ENCODE measurements around the gene CERS5.

Gene CERS5

GRCh38 chr12:50097952-50098351 lies 69.2 kb downstream of the CERS5 start:
- no peak for DNase-seq (ENCODE audit: extremely low spot score)
- TF ChIP-seq CTCF (IDR thresholded peaks at IDR 0.05; ENCODE audit: control extremely low read depth, extremely low read depth, low read depth, missing control alignments): no peak
- POLR2A ChIA-PET: no interaction called here
- CTCF ChIA-PET: interaction anchor here (2.1 to 8.9 kb wide), 4 partner anchors 9 to 27 kb away, joined by 5 to 109 read pairs (median 22); partner anchors contain the start of genes COX14 and SMARCD1

- CTCF ChIA-PET: interaction anchor here (0.6 to 6.2 kb wide), 12 partner anchors 10 to 124 kb away, joined by 3 to 113 read pairs (median 4); partner anchors contain the start of gene COX14
- POLR2A ChIA-PET: interaction anchor here (1.0 kb wide), 1 partner anchor 14 kb away, joined by 3 read pairs; no protein-coding TSS in a partner anchor
These were observed 76.8 kb downstream of the CERS5 start for GRCh38 chr12:50090391-50090790.

GRCh38 chr12:50089730-50090129 lies 77.4 kb downstream of the CERS5 start:
- DNase-seq (ENCODE audit: extremely low spot score): no peak
- CTCF ChIA-PET: interaction anchor here (0.6 to 6.2 kb wide), 17 partner anchors 10 to 556 kb away, joined by 3 to 113 read pairs (median 4); partner anchors contain the start of genes COX14 and GPD1
- POLR2A ChIA-PET: no interaction called here
- no peak for TF ChIP-seq CTCF (IDR thresholded peaks at IDR 0.05; ENCODE audit: control extremely low read depth, extremely low read depth, low read depth, missing control alignments)

More at GRCh38 chr12:50090391-50090790, 76.8 kb downstream of the CERS5 start:
- no peak for DNase-seq (ENCODE audit: extremely low spot score)
- no peak for TF ChIP-seq CTCF (IDR thresholded peaks at IDR 0.05; ENCODE audit: control extremely low read depth, extremely low read depth, low read depth, missing control alignments)

GRCh38 chr12:50088577-50089335 lies 78.4 kb downstream of the CERS5 start:
- ChIA-PET CTCF (interaction anchor here (0.6 to 6.2 kb wide), 29 partner anchors 8 to 557 kb away, joined by 3 to 113 read pairs (median 5); partner anchors contain the start of genes CERS5, COX14 and GPD1), POLR2A (interaction anchor here (1.1 kb wide), 1 partner anchor 8 kb away, joined by 3 read pairs; no protein-coding TSS in a partner anchor)
- peak; percentile 68 for DNase-seq (ENCODE audit: extremely low spot score)
- TF ChIP-seq CTCF (IDR thresholded peaks at IDR 0.05; ENCODE audit: control extremely low read depth, extremely low read depth, low read depth, missing control alignments): peak; percentile 84

GRCh38 chr12:50087995-50088394 lies 79.2 kb downstream of the CERS5 start:
- ChIA-PET CTCF (interaction anchor here (0.6 to 6.2 kb wide), 29 partner anchors 8 to 307 kb away, joined by 3 to 113 read pairs (median 5); partner anchors contain the start of genes CERS5, COX14 and GPD1), POLR2A (interaction anchor here (0.7 to 1.1 kb wide), 2 partner anchors 8 to 39 kb away, joined by 3 to 5 read pairs; no protein-coding TSS in a partner anchor)
- DNase-seq (ENCODE audit: extremely low spot score): no peak
- TF ChIP-seq CTCF (IDR thresholded peaks at IDR 0.05; ENCODE audit: control extremely low read depth, extremely low read depth, low read depth, missing control alignments): no peak

GRCh38 chr12:50087151-50087550 lies 80.0 kb downstream of the CERS5 start:
- no peak for TF ChIP-seq CTCF (IDR thresholded peaks at IDR 0.05; ENCODE audit: control extremely low read depth, extremely low read depth, low read depth, missing control alignments)
- DNase-seq (ENCODE audit: extremely low spot score): no peak
- ChIA-PET POLR2A (no interaction called here), CTCF (interaction anchor here (0.9 to 6.2 kb wide), 25 partner anchors 9 to 308 kb away, joined by 3 to 113 read pairs (median 5); partner anchors contain the start of genes CERS5, COX14 and GPD1)
